GM12874 (cell line): ENCODE measurements around the gene ERN2.

Source experiments
- TF ChIP-seq, protein P1 (sequence below): IDR thresholded peaks from 2 replicates; pipeline ENCODE4 v1.5.1; 2011; ENCODE audit warnings: low read depth, mild to moderate bottlenecking, control low read depth, low read length, moderate library complexity; ENCODE audit not compliant: insufficient read depth

Gene ERN2

DNA sequence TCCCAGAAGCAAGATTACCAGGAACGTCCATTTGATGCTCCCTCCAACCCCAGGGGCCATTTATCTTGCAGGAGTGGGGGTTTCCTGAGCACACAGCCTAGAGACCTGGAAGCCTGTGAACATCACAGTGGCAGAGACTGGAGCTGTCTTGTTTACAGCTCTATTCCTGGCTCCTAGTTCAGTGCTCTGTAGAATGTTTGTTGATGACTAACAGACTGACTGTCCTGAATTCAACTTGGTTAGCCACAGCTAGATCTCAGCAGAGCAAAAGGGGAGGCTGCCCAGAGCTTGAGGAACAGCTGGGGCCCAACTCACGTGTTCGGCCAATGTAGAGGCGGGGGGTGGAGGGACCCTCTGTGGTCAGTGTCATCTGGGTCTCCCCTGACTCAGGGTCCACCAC lies 6.6 kb downstream of the ERN2 start:
- TF ChIP-seq, protein P1, sequence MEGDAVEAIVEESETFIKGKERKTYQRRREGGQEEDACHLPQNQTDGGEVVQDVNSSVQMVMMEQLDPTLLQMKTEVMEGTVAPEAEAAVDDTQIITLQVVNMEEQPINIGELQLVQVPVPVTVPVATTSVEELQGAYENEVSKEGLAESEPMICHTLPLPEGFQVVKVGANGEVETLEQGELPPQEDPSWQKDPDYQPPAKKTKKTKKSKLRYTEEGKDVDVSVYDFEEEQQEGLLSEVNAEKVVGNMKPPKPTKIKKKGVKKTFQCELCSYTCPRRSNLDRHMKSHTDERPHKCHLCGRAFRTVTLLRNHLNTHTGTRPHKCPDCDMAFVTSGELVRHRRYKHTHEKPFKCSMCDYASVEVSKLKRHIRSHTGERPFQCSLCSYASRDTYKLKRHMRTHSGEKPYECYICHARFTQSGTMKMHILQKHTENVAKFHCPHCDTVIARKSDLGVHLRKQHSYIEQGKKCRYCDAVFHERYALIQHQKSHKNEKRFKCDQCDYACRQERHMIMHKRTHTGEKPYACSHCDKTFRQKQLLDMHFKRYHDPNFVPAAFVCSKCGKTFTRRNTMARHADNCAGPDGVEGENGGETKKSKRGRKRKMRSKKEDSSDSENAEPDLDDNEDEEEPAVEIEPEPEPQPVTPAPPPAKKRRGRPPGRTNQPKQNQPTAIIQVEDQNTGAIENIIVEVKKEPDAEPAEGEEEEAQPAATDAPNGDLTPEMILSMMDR = no peak

DNA sequence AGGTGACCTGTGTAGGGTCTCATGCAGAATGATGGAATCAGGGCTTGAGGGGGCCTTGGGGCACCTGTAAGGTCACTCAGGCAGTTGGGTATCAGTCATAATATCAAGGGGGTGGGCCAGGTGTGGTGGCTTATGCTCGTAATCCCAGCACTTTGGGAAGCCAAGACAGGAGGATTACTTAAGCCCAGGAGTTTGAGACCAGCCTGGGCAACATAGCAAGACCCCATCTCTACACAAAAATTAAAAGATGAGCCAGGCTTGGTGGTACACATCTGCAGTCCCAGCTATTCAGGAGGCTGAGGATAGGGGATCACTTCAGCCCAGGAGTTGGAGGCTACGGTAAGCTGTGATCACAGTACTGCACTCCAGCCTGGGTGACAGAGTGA lies 7.5 kb downstream of the ERN2 start:
- TF ChIP-seq, protein P1 = no peak

DNA sequence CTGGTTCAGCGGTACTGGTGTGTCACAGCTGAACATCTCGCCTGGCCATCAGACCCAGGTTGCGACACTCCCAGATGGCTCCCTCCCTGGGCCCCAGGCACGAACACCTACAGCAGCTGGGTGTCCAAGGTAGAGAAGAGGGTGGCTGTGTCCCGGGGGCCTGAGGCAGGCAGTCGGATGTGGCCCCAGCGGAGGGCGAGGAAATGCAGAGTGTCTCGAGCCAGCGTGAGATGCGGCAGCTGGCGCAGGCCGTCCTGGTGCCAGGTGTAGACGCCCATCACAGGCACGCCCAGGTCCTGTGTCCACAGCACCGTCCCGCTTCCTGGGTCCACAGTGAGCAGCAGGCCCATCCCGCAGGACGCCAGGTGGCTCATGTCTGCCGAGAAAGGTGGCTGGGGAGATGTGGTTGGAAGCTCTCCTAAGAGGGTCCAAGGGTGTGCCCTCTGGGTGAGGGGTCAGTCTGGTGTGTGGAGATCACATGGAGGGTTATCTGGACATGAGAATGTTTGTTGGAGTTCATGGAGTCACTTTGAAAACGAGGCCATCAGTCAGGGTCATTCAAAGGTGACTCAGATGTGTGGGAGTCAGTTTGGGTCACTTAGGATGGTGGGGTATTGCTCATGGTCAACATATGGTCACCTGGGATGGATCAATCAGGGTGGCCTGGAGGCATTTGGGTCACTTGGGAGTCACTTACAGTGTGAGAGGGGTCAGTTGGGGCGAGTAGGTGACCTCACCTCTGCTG lies 8.1 kb downstream of the ERN2 start:
- TF ChIP-seq, protein P1 = no peak

DNA sequence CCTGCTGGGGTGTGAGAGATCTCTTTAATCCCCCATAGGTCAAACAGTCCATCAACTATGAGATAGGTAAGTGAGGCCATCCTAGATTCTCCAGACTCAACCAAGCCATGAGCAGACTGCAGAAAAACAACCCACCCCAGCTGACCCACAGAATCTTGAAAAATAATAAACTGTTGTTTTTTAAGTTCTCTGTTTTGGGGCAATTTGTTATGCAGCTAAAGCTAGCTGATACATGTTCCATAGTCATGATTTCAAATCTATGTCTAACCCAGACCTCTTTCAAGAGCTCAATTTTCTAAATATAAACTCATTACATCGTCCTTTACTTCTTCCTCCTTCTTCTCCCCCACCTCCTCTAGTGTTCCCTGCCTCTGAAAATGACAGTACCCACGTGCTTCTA lies 10.1 kb downstream of the ERN2 start:
- TF ChIP-seq, protein P1 = no peak

DNA sequence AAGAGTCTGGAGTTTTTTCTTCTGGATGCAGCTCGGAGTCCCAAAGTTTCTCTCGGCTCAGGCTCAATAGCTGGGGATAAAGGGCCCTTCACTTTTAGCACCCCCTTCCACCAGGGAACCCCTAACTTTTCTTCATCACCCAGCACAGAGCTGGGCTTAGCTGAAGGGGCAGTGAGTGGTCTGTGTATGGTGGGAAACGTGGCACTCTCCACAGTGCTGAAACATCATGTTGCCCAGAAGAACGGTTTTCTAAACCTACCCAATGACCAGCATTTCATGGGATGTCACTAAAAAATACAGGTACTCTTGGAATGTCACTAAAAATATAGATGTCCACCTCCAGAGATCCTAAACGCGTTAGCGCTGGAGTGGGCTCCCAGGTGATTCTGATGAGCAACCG lies 12.0 kb downstream of the ERN2 start:
- TF ChIP-seq, protein P1 = no peak

DNA sequence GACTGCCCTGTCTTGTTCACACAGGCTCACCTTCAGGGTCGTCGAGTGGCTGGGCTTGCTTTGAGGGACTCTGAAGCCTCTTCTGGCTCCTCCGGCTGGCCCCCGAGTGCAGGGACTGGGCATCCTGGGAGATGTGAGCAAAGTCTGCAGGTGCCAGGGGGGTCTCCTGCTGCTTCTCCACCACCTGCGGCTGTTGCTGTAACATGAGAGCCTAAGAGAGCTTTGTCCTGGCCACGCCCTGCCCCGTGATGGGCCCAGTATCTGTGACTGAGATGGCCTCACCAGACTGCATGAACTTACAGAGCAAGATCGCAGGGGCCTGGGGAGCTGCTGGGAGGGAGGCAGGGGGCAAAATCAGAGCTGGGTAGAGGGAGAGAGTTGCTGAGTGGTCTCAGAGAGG lies 12.5 kb downstream of the ERN2 start:
- TF ChIP-seq, protein P1 = no peak

DNA sequence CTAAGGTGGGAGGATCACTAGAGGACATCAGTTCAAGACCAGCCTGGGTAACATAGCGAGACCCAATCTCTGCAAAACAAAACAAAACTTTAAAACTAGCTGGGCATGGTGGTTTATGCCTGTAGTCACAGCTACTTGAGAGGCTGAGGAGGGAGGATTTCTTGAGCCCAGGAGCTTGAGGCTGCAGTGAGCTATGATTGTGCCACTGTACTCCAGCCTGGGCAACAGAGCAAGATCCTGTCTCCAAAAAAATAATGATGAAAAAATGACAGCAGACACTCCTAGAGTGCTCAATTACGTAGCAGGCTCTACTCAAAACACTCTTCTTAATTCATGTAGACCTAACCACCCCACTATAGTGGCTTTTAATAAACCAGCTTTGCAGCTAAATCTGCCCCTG lies 12.9 kb downstream of the ERN2 start:
- TF ChIP-seq, protein P1 = no peak
